HG02798 (cell line): ENCODE data around the gene BEGAIN.

Experiments used
- ATAC-seq: cut with Tn5 transposase; IDR thresholded peaks from one replicate; pipeline ENCODE4 v1.9.1; 2021; ENCODE audit warnings: mild to moderate bottlenecking; ENCODE audit not compliant: unreplicated experiment, poor library complexity

Gene BEGAIN

GRCh38 chr14:100616854-100617409 lies 29.7 kb upstream of the BEGAIN start:
- no peak for ATAC-seq

DNA sequence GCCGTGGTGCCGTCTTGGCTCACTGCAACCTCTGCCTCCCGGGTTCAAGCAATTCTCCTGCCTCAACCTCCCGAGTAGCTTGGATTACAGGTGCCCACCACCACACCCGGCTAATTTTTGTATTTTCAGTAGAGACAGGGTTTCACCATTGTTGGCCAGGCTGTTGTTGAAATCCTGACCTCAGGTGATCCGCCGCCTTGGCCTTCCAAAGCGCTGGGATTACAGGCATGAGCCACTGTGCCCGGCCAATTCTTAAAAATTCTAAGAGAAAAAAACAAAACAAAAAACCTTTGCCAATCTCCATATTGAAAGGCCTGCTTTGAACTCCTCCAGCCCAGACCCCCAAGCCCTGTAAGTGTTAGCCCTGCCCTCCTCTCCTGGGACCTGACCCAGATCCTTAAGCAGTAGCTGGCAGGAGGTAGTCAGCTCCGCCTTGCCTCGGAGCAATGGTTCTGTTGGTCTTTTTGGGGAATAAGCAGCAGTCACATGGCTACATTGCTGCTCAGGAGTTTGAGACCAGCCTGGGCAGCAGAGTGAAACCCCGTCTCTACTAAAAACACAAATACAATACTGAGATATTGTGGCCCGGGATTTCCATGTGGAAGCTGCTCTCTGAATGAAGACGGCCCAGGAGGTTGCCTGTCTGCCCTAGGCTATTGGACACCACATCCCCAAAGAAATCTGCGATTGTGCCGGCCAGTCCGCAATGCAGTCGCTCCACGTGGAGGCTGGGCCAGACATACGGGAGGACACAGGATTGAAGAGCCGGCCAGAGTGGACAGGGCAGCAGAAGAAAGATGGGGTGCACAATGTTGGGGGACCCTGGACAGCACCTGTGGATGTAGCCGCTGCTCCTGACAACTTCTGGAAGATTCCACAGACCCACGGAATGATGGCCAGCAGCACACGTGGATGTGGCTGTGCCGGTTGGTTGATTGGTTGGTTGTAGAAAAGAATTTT lies 28.8 kb upstream of the BEGAIN start:
- no peak for ATAC-seq

DNA sequence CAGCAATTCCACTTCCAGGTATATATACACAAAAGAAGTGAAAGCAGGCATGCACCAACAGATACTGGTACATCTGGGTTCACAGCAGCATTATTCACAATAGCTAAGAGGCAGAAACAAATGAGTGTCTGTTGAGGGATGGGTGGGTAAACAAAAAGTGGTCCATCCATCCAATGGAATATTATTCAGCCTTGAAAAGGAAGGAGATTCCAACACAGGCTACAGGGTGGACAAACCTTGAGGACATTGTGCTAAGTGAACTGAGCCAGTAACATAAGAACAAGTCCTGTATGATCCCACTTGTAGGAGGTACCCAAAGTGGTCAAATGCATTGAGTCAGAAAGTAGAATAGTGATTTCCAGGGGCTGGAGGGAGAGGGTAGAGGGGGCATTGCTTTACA lies 27.6 kb upstream of the BEGAIN start:
- ATAC-seq = no peak

DNA sequence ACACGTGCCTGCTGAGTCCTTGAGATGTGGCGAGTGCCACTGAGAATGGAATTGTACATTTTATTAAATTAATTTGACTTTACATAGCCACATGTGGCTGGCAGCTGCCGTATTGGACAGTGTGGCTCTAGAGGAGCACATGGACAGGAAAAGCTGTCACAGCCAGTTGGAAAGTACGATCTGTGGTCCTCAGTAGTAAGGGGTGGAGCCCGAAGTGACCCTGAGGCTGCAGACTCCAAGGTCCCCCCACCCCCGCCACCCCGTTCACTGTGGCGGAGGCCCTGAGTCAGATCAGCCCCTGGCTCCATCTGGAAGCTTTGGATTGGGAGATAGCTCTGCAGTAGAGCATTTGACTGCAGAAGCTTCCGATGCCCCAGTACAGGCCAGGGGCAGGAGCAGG lies 25.8 kb upstream of the BEGAIN start:
- ATAC-seq = no peak

DNA sequence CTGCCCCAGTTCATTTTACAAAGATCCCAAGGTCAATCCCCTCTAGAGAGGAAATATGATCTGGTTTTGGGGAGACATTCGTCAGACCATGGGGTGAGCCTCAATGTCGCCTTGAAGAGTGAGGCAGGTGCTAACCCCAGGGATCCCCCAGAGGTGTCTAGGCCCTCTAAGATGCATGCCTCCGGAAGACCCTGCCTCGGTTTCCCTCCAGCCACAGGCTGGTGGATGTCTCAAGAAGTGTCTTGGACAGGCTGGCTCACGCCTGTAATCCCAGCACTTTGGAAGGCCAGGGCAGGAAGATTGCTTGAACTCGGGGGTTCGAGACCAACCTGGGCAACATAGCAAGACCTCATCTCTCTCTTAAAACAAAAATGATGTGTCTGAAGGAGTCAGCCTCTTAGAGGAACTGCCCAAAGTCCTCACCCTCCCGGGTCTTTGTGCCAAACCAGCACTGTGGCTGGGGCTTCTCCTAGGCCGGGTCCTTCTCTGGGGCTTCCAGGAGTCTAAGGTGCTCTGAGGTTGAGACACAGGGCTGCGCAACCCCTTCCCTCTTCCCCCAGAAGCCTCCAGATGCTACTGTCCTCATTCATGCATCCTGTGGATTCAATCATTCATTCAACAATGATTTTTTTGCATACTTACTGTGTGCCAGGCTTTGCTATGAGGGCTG lies 24.7 kb upstream of the BEGAIN start:
- ATAC-seq = no peak

GRCh38 chr14:100610511-100611217 lies 23.4 kb upstream of the BEGAIN start:
- ATAC-seq = no peak

DNA sequence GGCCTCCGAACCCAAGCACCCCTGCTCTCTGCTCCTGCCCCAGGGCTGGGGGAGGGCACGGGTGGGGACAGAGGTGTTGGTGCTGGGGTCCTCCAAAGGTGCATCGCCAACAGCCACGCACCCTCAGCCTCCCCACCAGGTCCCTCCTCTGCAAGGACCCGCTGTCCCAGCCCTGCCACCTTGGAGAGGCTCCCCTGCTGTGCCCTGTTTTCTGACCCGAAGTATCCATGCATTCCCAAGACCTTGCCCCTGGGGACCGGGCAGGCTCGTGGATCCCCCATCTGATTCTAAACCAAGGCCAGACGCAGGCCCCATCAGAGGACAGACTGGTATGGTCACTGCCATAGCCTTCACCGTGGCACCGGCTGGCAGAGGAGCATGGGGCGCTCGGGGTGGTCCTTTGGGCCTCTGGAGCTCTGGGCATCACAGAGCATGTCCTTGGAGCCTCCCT lies 22.7 kb upstream of the BEGAIN start:
- ATAC-seq = no peak

- ATAC-seq = no peak
Observed at GRCh38 chr14:100609331-100609870, 22.2 kb upstream of the BEGAIN start.

DNA sequence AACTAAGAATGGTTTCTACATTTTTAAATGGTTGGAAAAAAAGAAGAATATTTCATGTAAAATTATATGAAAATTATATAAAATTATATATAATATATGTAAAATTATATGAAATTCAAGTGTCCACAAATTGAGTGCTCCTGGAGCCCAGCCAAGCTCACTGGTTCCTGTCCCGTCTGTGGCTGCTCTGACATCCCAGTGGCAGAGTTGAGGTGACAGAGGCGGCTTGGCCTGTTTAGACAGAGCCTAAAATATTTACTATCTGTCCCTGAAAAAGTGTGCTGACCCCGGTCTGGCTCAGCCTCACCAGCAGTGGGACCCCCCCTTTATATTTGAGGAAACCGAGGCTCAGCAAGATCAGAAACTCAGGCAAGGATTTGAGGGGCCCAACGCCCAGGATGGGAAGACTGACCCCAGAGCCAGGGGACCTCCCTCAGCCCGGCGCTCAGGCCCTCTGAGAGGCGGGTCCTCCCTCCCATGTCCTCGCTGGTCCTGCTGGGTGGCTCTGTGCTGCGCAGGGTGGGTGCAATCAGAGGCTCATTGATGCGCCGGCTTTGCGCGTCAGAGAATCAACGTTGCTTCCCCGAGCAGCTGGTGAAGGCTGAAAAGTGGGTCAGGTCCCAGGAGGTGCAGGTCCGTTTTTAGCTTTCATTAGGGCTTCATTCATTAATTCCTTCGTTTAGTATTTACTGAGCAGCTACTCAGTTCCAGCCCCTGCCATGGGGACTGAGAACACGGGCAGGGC lies 21.5 kb upstream of the BEGAIN start:
- no peak for ATAC-seq

- ATAC-seq = no peak
Observed at GRCh38 chr14:100608064-100608463, 20.8 kb upstream of the BEGAIN start.

DNA sequence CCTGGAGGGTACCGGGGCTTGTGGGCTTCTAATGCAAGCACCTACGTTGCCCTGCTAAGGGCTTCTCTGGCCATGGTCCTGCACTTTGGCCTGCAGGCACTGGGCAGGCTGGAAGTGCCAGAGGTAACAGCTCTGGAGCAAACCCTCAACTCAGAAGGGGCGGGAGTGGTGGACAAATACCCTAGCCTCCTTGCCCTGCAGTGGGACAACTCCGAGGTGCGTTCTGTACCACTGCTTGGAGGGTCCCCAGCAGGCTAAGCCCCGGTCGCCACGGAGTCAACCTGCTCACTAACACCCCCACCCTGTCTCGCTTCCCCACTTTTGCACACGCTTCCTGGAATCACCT lies 20.4 kb upstream of the BEGAIN start:
- ATAC-seq = no peak

GRCh38 chr14:100606687-100607610 lies 19.7 kb upstream of the BEGAIN start:
- no peak for ATAC-seq

- no peak for ATAC-seq
Observed at GRCh38 chr14:100605706-100606686, 18.8 kb upstream of the BEGAIN start.

DNA sequence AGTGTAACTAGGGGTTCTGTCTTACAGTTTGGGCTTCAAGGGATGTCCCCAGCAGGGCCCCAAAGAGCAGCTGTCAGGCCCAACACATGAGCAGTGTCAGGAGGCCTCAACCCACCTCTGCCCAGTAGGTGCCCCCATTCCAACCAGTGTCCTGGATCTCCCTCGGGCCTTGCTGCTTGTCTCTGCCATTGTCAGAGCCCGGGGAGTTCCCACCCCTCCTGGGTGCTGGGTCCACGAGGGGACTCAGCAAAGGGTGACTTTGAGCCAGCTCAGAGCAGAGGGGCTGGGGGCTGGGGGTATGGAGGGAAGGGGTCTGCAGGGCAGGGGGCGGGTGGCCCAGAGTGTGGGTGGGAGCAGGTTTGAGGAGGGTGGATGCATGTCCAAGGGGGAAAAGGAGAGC lies 18.0 kb upstream of the BEGAIN start:
- no peak for ATAC-seq

DNA sequence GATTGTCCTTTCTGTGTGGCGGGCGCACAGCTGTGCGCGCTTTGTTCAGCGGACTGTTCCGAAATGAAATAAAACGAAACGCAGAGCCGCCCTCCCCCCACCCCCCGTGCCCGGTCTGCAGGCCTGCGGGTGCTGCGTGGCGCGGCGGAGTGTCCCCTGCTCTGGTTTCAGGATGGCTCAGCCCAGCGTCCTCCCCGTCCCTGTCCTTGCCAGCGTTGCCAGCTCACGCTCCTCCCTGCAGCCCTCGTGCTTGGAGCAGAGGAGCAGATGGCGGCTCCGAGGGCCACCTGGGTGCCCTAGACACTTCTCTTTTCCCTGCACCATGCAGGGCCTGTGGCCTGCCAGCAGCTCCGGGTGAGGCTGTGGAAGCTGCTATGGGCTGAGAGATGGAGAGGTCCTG lies 17.5 kb upstream of the BEGAIN start:
- ATAC-seq = no peak

GRCh38 chr14:100604121-100604501 lies 16.9 kb upstream of the BEGAIN start:
- no peak for ATAC-seq

DNA sequence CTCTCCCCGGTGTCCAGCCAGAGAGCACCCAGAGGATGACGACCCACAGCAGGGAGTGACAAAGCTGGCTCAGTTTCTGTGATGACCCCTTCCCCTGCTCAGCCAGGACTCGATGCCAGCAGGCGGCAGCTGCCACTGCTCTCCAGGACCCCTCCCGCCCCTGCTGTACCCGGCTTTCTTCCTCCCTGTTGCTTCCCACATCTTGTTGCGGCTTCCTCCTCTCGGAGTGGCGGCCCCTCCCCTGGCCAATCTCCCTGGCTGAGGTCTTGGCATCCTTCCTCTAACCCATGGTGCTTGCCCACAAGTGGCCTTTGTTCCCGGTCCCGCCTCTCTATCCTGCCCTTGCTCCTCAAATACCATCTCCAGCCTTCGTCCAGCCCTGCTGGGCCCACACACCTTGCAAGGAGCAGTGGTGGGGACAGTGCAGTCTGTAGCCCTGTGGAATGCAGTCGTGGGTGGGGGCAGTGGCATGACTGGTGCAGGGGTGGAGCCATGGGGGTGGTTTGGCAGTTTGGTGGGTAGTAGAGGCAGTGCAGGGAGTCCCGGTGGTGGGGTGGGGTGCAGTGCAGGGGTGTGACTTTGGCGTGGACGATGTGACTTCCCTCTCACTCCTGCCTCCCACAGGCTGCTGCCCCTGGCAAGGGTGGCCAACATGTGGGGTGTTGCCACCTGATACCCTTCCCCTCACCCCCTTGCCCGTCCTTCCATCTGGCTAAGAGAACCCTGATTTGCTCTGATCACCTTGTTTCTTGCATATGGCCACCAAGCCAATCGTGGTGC lies 16.3 kb upstream of the BEGAIN start:
- ATAC-seq = no peak
